Right hindlimb (tissue), 1 donor: ENCODE measurements around the gene COL4A5.

Source experiments
- DNase-seq: peaks from one replicate; pipeline ENCODE4 v3.0.0-alpha.2; 2018

Gene COL4A5

GRCh38 chrX:108642273-108642628, 202.6 kb downstream of the COL4A5 start:
- DNase-seq: no peak

- DNase-seq: no peak
Measured at GRCh38 chrX:108664701-108665100, 225.1 kb downstream of the COL4A5 start.

- no peak for DNase-seq
Measured at GRCh38 chrX:108666101-108666500, 226.5 kb downstream of the COL4A5 start.

- DNase-seq: no peak
Measured at GRCh38 chrX:108671526-108671925, 231.9 kb downstream of the COL4A5 start.

GRCh38 chrX:108696690-108697089, 257.1 kb downstream of the COL4A5 start:
- no peak for DNase-seq

- no peak for DNase-seq
Measured at GRCh38 chrX:108699368-108699767, 259.7 kb downstream of the COL4A5 start.

GRCh38 chrX:108701633-108702032, 262.0 kb downstream of the COL4A5 start:
- DNase-seq: no peak

GRCh38 chrX:108702530-108702929, 262.9 kb downstream of the COL4A5 start:
- DNase-seq: no peak

- DNase-seq: no peak
Measured at GRCh38 chrX:108704839-108705238, 265.2 kb downstream of the COL4A5 start.

- no peak for DNase-seq
Measured at GRCh38 chrX:108712886-108713285, 273.2 kb downstream of the COL4A5 start.

- no peak for DNase-seq
Measured at GRCh38 chrX:108722561-108722960, 282.9 kb downstream of the COL4A5 start.

GRCh38 chrX:108726748-108727147, 287.1 kb downstream of the COL4A5 start:
- no peak for DNase-seq

GRCh38 chrX:108731153-108731552, 291.5 kb downstream of the COL4A5 start:
- DNase-seq: no peak

GRCh38 chrX:108732630-108733321, 293.1 kb downstream of the COL4A5 start:
- DNase-seq: peak; percentile 18

GRCh38 chrX:108734426-108734825, 294.8 kb downstream of the COL4A5 start:
- DNase-seq: no peak

GRCh38 chrX:108735091-108735678, 295.5 kb downstream of the COL4A5 start:
- DNase-seq: no peak

- DNase-seq: peak; percentile 25
Measured at GRCh38 chrX:108735679-108736508, 296.3 kb downstream of the COL4A5 start.

GRCh38 chrX:108736509-108737479, 297.2 kb downstream of the COL4A5 start, which contains the start of gene IRS4:
TSS of gene IRS4 (minus strand) at chrX:108736563.
- peak; percentile 40 for DNase-seq

- no peak for DNase-seq
Measured at GRCh38 chrX:108737754-108738153, 298.1 kb downstream of the COL4A5 start.

- DNase-seq: no peak
Measured at GRCh38 chrX:108740299-108740774, 300.7 kb downstream of the COL4A5 start.
